Stimulated activated CD8-positive, alpha-beta memory T cell treated with anti-CD3 and anti-CD28 coated beads, Interleukin-7, amount 100 ng/mL, for 48 hours (primary cell): ENCODE data around the gene GIGYF1.
"Not testable (repeated sequence)": the region's sequence is repeated elsewhere in the genome, so short reads cannot be mapped to it uniquely, and the experiment has no call there.

ENCODE experiments used
- DNase-seq, 2 donors: peaks; one replicate each; pipeline ENCODE4 v3.0.0-alpha.2; 2020; ENCODE audit warnings: low read depth in 1 of 2; ENCODE audit errors: extremely low read depth in 1 of 2

GIGYF1 gene

GRCh38 chr7:100674411-100675104 lies 19.5 kb downstream of the GIGYF1 start:
- DNase-seq = no peak

GRCh38 chr7:100673942-100674410 lies 20.1 kb downstream of the GIGYF1 start:
- no peak for DNase-seq

GRCh38 chr7:100673302-100673941 lies 20.6 kb downstream of the GIGYF1 start, which contains the start of gene GNB2:
Gene GNB2 (plus strand): TSS chr7:100673740. CDS start chr7:100676266, 2,526 bp downstream.
- DNase-seq = peak; percentile 97 to 99

GRCh38 chr7:100671353-100672327 lies 22.4 kb downstream of the GIGYF1 start:
- no peak for DNase-seq

GRCh38 chr7:100670074-100670473 lies 24.0 kb downstream of the GIGYF1 start:
- no peak for DNase-seq

- not testable (repeated sequence) for DNase-seq
Measured at GRCh38 chr7:100669106-100669505, 24.9 kb downstream of the GIGYF1 start.

GRCh38 chr7:100668069-100668449 lies 26.0 kb downstream of the GIGYF1 start:
- DNase-seq = no peak

GRCh38 chr7:100667331-100668068 lies 26.6 kb downstream of the GIGYF1 start:
- DNase-seq = no peak

- DNase-seq = no peak
Measured at GRCh38 chr7:100665168-100665726, 28.8 kb downstream of the GIGYF1 start.

- not testable (repeated sequence) for DNase-seq
Measured at GRCh38 chr7:100662194-100662776, 31.8 kb downstream of the GIGYF1 start.

- no peak for DNase-seq
Measured at GRCh38 chr7:100655908-100656674, 38.0 kb downstream of the GIGYF1 start, which contains the start of gene ACTL6B. Gene ACTL6B (minus strand): TSS chr7:100656448. CDS start chr7:100656354, 94 bp downstream.

- DNase-seq = no peak
Measured at GRCh38 chr7:100654908-100655831, 38.9 kb downstream of the GIGYF1 start.

GRCh38 chr7:100649826-100650565 lies 44.1 kb downstream of the GIGYF1 start:
- no peak for DNase-seq

- DNase-seq = peak in 1 of 2 donors; percentile 34
Measured at GRCh38 chr7:100642534-100642907, 51.5 kb downstream of the GIGYF1 start.

- no peak for DNase-seq
Measured at GRCh38 chr7:100641860-100642533, 52.1 kb downstream of the GIGYF1 start.

GRCh38 chr7:100641463-100641859 lies 52.6 kb downstream of the GIGYF1 start, which contains the start of gene TFR2:
Gene TFR2 (minus strand): TSS chr7:100641552. CDS start chr7:100641509, 43 bp downstream.
- DNase-seq = no peak
